NCI-H1930 (cell line): ENCODE data around the gene OR8D1.

Source experiments
- DNase-seq, 2 experiments: peaks; one replicate each; lab custom pipeline; 2025; lab: John Stamatoyannopoulos, UW

OR8D1 gene

DNA sequence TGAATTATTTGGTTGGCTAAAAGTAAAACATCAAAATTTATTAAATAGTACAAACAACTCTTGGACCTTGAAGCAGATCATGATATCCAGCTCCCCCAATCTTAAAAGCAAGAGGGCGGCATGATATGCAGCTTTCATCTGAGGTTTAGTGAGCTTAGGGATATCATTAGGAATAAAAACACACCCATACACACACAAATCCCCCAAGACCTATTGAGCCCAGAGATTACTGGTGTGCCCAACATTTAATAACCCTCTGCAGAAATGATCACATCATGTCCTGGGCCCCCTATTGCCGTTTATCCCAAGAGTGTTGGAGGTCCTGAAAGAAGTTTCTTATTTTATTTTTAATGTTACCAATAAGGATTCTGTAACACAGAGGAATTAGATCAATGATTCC, at the start of gene OR8D1:
OR8D1 (minus strand) TSS at position 101 of the 400 bp plus-strand sequence. CDS start 3,183 bp downstream, outside the sequence.
- DNase-seq, result no peak

DNA sequence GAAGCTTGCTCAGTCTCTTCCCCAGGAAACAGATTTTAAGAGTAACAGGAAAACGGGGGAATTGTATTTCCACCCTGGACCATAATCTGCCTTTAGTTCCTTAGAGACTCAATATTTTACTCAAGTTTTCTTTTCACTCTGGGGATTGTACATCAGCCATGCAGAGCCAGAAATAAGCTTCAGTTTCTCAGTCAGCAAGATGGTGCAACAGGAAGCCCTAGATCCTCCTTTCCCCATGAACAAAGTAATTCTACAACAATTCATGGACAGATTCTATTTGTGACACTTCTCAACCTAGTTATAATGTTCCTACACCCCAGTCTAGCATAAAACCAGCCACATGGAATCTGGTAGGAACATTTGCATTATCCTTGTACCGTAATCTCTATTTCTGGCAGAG, 45.8 kb upstream of the OR8D1 start:
- no peak for DNase-seq

DNA sequence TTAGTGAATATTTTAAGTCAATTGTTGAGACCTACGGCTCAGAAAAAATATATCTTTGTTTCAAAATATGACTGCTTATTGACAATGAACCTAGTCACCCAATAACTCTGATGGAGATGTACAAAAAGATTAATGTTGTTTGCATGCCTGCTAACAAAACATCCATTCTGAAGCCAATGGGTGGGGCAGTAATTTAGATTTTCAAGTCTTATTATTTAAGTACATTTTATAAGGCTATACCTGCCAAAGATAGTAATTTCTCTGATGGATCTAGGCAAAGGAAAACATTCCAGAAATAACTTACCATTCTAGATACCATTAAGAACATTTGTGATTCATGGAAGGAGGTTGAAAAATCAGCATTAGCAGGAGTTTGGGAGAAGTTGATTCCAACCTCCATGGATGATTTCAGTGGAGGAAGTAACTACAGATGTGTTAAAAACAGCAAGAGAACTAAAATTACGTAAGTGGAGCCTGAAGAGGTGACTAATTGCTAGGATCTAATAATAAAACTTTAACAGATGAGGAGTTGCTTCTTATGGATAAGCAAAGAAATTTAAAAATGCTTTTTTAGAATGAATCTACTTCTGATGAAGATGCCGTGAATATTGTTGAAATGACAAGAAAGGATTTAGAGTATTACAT, 32.7 kb upstream of the OR8D1 start:
- DNase-seq, result no peak

DNA sequence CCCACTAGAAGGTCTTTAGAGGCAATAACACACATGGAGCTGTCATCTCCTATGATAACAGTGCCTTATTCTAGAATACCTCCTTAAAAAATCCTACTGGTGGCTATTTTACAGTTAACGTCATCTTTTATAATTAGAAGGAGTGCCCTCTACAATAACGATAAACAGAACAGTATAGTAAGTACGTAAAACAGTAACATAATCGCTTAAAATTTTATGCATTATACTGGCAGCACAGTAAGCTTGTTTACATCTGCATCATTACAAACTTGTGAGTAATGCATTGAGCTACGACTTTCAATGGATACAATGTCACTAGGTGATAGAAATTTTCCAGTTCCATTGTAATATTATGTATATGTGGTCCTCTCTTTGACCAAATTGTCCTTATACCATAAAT, 30.6 kb upstream of the OR8D1 start:
- DNase-seq, result no peak

DNA sequence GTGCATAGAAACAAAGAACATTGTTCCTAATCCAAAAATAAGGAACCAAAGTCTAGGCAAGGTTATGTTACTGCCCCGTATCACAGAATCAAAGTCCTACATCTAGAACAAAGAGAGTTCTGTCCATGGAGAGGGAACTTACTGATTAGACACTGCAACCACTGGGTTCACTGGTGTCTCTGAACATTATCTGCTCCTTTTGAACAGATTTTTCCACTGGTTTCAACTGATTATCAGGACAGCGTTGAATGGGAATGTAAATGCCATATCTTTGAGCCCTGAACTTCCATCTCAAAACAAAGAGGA, 26.3 kb upstream of the OR8D1 start:
- DNase-seq, result no peak

DNA sequence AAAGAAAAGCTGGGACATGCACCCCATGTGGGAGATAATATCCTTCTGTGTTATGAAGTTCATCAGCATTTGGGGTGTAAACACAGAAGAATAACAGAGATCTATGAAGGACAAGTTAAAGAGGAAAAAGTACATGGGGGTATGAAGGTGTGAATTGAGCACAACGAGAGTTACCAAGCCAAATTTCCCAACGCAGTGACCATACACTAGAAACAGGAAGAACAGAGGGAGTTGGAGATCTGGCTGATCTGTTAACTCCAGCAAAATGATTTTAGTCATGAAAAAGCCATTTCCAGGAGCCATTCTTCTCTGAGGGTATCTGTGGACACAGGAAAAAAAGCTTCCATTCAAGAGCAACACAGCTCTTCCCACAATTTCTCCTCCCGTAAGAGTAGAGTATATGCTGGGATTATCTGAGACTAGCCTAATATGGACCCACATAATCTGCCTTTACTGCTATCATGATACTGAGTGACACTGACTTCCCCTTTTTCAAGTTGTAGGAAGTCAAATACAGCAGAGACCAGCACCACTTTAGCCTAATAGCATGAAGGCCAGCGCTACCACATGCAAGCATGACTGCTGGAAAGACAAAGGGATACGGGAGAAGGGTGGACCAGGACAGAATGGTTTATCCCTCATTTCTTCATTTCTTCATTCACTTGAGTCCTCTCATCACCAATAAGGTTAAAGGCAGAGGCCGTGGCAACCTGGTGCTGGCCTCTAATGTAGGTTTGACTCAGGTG, 25.8 kb upstream of the OR8D1 start:
- no peak for DNase-seq

DNA sequence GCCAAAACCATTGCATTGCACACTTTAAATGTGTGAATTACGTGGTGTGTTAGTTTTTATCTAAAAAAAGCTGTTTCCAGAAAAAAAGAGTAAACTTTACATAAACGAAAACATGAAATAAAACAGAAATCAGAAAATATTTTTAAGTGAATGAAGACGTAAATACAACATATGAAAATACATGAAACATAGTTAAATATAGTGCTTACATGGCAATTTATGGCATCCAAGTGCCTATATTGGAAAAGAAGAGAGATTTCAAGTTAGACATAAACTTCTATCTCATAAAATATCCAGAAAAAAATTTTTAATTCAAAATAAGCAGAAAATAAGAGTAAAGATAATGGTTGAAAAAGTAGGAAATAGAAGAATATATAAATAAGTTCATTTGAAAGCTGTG, 18.1 kb upstream of the OR8D1 start:
- no peak for DNase-seq

DNA sequence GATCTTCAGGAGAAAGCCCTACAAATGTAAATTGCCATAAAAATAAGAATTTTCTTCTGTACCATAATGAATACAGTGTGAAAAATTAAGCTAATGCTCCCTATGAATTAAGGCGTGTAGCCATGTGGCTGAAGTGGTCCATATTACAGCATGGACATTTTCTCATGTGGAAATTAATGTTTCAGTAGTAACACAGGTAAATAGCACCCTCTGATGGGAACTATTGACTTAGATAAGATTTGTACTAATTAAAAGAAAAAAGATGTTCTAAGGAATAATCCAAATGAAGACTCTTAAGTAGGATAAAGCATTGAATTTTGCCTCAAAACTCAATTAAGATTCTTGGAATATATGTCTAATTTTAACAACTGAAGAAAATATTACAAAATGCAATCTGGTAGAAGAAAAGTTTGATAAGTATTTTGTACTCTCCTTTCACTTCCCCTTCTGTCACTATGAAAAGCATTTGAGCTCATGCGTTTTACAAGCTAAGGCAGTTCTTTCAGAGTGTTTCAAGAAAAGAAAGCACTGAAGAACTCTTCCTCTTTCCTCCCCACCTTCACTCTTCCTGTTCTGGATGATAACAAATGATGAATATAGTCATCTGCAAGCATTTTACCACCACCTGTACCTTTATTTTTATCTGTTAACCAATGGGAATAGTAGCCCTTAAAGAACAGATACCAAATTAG, 16.2 kb upstream of the OR8D1 start:
- no peak for DNase-seq

DNA sequence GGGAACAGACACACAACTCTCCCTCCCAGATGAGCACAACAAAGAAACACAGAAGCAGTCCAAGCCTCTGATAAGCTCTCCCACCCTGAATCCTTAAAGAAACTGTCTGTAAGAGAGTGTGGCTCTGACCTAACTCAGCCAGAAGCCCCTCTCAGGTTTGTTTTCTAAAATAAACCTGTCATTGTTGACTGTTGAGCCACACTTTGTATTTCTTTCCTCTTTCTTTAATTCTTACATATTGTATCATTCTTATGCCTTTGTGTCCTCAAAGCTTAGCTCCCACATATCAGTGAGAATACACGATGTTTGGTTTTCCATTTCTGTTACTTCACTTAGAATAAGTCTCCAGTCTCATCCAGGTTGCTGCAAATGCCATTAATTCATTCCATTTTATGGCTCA, 14.0 kb upstream of the OR8D1 start:
- no peak for DNase-seq

DNA sequence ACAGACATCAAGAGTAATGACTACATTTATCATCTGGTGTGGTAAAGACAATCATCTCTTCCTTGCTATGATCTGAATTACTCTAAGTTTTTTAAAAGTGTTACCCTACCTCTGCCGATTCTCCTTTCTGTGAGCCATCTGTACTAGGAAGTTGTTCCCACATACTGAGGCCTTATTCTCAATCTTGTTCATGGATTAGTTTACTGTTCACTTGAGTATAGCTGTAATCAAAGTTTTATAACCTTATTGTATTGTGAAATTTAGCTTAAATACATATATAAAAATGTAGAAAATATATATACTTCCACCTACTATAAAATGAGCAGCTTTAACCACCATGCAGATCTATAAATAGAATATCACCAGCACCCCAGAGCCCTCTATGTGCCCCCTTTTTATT, 8.6 kb upstream of the OR8D1 start:
- DNase-seq, result no peak

DNA sequence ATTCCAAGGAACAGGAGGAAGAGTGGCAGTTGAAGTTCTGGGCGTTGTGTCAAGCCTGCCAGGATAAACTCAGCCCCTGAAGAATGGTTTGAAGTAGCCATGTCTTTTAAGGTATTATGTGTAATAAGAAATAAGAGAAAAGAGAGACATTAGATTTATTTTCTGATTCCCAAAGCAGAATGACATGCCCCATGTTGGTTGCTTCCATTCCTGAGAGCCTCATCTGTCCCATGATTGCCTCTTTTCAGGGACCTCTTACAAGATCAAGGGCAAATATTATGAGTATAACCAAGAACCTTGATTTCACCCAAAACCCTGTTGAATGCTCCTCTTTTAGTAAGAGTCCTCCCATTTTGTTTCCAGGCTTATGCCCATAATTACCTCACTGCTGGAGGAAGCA, 6.3 kb upstream of the OR8D1 start, which contains the start of gene OR8D2:
OR8D2 (minus strand) TSS at position 101 of the 400 bp plus-strand sequence; CDS start at position 101, 0 bp downstream.
- DNase-seq, result no peak

DNA sequence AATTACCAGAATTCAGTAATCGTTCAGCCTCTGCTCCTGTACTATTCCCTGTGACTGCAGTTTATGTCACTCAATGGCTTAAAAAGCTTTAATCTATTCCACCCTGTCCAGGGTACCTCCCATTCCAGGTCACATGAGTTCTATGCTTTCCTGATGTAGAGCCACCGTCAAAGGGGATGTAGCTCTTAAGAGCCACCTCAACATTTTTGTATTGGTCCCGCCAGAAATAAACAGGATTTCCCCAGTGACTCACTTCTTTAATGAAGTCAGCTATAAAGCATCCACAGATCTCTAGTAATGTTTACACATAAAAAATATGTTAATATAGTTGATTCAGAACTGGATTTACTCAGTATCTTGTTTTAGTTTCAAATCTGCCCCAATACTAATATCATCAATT, 1.3 kb upstream of the OR8D1 start:
- DNase-seq, result no peak

DNA sequence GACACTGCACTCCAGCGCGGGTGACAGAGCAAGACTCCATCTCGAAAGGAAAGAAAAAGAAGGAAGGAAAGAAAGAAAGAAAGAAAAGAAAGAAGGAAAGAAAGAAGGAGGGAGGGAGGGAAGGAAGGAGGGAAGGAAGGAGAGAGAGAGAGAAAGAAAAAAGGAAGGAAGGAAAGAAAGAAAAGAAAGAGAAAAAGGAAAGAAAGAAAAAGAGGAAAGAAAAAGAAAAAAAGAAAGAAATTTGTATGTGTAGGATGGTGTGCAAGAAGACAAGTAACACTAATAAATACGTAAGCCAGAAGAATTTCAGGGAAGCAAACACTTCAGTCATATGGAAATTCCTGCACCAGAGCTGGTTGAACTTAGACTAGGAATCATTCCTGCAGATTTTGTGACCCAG, 618 bp downstream of the OR8D1 start:
- no peak for DNase-seq

DNA sequence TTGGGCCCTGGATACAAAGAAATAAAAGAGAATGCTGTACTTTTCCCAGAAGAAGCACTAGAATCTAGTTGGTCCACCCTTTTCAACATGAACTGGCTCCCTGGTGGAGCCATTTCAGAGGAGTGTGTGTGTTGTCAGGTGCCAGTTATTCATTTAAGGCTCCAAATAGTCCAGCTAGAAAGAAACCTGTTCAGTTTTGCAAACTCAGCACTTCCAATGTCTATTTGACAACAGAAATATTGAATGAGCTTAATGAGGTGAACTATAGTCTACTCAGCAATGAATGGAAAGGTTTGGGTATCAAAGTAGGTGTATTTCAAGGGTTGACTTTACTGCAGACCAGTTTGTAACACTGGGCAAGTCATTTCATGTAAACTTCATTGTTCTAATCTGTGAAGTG, 2.1 kb downstream of the OR8D1 start:
- no peak for DNase-seq

DNA sequence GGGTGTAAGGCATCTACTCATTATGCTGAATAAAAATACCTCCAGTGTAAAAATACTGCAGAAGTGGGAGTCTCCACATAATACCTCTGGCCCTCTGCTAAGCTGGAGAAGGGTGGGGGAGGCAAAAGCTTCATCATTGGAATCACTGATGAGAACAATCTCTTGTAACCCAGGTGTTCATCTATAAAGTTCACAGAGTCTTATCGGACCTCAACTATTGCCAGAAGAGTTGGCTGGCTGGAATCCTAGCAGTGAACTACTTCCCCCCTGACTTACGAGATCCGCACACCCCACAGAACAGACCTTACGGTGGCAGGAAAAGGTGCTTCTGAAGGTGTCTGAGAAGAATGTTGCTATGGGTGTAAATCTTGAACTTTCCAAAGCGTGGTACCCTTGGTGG, 2.5 kb downstream of the OR8D1 start:
- DNase-seq, result no peak

DNA sequence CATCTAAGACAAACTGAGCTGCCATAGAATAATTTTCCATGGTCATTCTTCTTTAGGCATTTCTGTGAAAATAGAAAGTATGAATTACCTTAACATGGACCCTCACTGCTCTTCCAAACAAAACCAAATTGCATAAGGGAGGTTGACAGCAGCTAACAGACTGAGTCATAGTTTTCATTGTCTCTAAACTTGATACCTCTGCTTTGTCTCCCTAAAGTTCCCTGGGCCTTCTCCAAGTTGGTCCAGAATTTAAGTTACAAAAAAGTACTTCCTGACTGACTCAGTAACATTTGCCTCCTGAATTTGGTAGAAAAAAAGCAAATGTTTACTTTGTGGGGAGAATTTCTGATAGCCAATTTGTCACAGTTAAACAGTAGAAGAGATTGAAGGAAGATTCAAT, 3.0 kb downstream of the OR8D1 start:
- no peak for DNase-seq

DNA sequence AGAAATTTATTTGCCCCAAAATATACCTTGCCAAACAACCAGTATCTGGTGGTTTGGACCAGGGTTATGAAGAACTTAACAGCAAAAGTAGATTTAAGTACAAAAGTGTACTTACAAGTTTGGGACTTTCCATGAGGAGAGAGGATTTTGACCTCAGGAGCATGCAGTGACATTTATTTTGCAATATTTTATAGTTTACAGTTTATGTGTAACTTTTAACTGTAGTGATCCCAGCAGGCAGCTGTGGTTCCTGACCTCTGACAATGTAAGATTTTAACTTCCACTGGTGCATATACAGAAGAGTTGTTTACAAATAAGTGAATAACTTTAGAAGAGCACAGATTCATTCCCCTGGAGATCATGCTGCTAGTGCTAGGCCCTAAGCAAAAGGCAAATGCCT, 6.7 kb downstream of the OR8D1 start:
- no peak for DNase-seq

DNA sequence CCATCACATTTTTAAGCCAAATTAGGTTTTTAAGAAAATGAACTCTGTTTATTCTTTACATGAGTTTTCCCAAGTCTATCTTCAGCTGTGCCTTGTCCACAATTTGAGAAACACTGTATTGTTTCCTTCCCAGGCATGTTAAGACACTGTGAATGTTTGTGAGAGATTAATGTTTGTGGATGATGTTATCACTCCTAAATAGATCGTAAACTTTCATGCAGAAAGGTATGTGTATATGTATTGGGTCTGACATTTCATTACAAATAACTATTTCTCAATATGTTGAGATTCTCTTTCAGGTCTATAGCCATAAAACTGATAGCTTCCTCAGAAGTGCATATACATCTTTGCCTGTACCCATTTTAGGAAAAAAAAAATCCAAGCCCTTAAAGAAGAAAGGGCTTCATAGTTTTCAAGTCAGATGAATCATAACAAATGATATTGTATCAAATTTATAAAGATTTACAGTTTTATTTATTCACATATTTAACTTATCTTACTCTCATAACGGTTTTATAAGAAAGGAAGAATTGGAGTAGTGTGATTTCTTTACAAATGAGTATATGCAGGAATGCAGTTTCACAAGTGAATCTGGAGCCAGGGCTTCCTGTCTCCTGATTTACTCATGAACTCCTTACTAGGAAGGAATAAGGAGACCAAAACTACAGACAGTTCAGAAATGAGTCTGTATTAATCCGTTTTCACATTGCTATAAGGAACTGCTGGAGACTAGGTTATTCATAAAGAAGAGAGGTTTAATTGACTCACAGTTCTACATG, 11.2 kb downstream of the OR8D1 start:
- DNase-seq, result no peak

DNA sequence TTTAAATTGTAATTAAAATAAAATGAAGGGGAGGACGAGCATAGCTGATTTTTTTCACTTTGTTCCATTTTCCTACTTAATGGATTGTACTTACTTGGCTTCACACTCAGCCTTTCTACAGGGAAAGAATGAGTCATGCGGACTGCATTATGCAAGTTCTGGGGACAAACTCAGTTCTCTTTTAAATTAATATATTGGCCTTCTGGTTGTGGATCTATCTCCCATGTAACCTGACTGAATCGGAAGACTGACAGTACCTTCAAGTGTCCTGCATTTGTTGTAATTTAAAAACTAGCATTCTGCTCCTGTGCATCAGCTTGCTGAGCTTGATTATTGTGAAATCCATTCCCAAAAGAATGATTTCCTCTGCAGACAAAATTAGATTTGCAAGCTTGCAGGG, 12.2 kb downstream of the OR8D1 start:
- DNase-seq, result no peak

DNA sequence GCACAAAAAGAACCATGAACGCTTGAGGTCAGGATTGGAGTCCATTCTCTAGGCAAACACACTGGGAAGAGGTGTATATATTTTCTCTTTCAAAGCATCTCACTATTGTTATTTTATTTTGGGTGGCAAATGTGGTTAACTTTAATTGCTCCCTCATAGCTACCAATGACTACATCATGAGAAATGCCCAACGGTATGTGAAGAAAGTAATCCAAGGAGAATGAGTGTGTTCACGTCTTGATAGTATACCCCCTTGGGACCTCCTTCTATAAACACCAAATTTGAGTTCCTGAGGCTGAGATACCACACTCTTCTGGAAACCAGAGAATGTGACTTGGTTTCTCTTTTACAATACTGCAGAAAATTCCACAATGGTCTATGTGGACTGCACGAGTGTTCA, 15.8 kb downstream of the OR8D1 start:
- no peak for DNase-seq

DNA sequence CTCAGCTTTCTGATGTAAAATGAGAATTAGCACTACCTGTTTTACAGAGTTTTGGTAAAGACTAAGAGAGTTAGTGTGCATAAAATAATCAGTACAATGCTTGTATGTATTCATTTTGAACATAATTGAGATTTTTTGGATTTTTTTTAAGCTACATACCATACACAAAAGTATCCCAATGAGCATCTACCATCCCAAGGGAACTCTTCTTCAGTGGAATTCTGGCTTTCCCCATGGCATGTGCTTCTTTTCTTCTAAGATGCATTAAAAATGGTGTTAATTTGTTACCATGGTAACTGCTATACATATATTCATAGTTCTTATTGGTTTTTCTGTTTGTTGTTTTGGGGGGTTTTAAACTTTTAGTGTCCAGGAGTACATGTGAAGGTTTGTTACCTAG, 17.7 kb downstream of the OR8D1 start:
- no peak for DNase-seq

DNA sequence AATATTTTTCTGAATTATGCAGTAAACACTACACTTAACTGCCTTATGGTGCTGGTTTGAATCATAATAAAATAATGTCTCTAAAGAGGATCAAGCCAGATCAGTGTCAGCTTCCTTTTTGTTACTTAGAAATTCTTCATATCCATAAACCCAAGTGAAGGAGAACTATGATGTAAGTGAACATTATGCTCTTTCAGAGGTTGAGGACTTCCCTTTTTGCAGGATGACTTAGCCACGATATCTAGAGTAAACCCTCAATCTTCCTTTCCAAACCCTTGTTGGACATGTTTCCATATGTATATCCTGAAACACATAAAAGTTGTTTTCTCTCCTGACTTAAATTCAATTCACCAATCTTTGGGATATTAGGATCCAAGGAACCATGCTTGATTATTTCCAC, 19.1 kb downstream of the OR8D1 start:
- no peak for DNase-seq
